ENCODE measurements around the gene ADAMTS6.
"Not testable (repeated sequence)": the region's sequence is repeated elsewhere in the genome, so short reads cannot be mapped to it uniquely, and the experiment has no call there.

The ADAMTS6 gene

DNA sequence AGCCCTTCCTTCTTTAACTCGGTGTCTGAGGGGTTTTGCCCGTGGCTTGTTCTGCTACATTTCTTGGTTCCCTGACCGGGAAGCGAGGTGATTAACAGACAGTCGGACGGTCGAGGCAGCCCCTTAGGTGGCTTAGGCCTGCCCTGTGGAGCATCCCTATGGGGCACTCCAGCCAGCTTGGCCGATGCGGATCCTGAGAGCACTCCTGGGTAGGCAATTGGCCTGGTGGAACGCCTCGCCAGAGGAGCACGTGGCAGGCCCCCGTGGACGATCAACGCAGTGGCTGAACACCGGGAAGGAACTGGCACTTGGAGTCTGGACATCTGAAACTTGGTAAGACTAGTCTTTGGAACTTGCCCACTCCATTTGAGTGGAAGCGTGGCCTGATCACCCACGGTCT is 307.5 kb downstream of the ADAMTS6 start:
- not testable (repeated sequence) for H2BK120ac ChIP-seq (ENCODE audit: insufficient read depth, low read length, poor library complexity); H2BK5ac ChIP-seq (ENCODE audit: low read depth, low read length, poor library complexity); H3K27me3 ChIP-seq (ENCODE audit: insufficient read depth, low read length); H3K14ac ChIP-seq (ENCODE audit: low read length); H3K23ac ChIP-seq (ENCODE audit: low read length); H3K27ac ChIP-seq (ENCODE audit: low read depth, low read length); H2AK5ac ChIP-seq (ENCODE audit: low read length); H3K79me2 ChIP-seq (ENCODE audit: control insufficient read depth, insufficient read depth, low read length, poor library complexity); H4K91ac ChIP-seq (ENCODE audit: low read depth, low read length); DNase-seq; H3K9me3 ChIP-seq (ENCODE audit: insufficient read depth, low read depth, low read length); H4K8ac ChIP-seq (ENCODE audit: low read depth, low read length); H3K4me1 ChIP-seq (ENCODE audit: control insufficient read depth in 1 of 2, insufficient read depth in 2 of 2, low read length in 2 of 2); H3K4ac ChIP-seq (ENCODE audit: low read depth, low read length); H2AFZ ChIP-seq (ENCODE audit: insufficient read depth, low read length, poor library complexity); H3K79me1 ChIP-seq (ENCODE audit: low read length); H3K4me3 ChIP-seq (ENCODE audit: low read depth, low read length); H4K12ac ChIP-seq (ENCODE audit: low read depth, low read length); H3K18ac ChIP-seq (ENCODE audit: low read length); H3K9ac ChIP-seq (ENCODE audit: low read length); H3K4me2 ChIP-seq (ENCODE audit: low read length)
- H2BK12ac ChIP-seq (ENCODE audit: low read length) = peak overlapping the region; percentile 24
- WGBS (ENCODE audit: extremely low coverage, insufficient coverage, insufficient read length) = no CpG with 5 or more reads among the region's 18 CpGs
- peaks cover 25 to 29% of the 10 kb centered on the region in 2 experiments for H3K36me3 ChIP-seq (ENCODE audit: control insufficient read depth in 1 of 2, insufficient read depth in 2 of 2, low read length in 2 of 2)

DNA sequence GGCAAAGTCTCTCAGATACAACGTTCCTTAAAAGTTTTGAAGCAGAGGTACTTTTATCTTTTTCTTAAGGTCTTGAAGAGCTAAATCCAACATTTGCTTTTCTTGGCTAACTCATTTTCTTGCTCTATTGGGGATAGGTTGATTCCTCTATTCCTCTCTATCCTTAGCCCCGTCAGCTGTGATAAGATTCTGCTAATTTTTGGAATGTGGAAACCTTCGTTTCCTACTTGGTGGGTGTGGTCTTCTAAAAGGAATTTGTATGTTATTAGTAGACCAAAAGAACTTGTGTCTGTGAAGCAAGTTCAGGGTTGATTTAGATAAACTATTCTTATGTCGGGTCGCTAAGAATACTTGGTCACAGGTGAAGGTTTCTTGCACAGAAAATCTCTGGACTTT is 308.6 kb downstream of the ADAMTS6 start:
- no peaks in the 10 kb centered on the region for H3K4me1 ChIP-seq (ENCODE audit: control insufficient read depth in 1 of 2, insufficient read depth in 2 of 2, low read length in 2 of 2)
- no peak overlapping the region for H2AK5ac ChIP-seq (ENCODE audit: low read length)
- H3K23ac ChIP-seq (ENCODE audit: low read length) = no peak overlapping the region
- no CpG with 5 or more reads among the region's 5 CpGs for WGBS (ENCODE audit: extremely low coverage, insufficient coverage, insufficient read length)
- no peak overlapping the region for H3K14ac ChIP-seq (ENCODE audit: low read length)
- no peak overlapping the region for H3K4ac ChIP-seq (ENCODE audit: low read depth, low read length)
- no peak overlapping the region for H4K8ac ChIP-seq (ENCODE audit: low read depth, low read length)
- no peak overlapping the region for H2BK5ac ChIP-seq (ENCODE audit: low read depth, low read length, poor library complexity)
- H2AFZ ChIP-seq (ENCODE audit: insufficient read depth, low read length, poor library complexity) = no peak overlapping the region
- no peak overlapping the region for H3K27ac ChIP-seq (ENCODE audit: low read depth, low read length)
- H3K79me2 ChIP-seq (ENCODE audit: control insufficient read depth, insufficient read depth, low read length, poor library complexity) = no peaks in the 10 kb centered on the region
- no peaks in the 10 kb centered on the region for H3K79me1 ChIP-seq (ENCODE audit: low read length)
- no peaks in the 10 kb centered on the region for H3K27me3 ChIP-seq (ENCODE audit: insufficient read depth, low read length)
- H3K9ac ChIP-seq (ENCODE audit: low read length) = no peak overlapping the region
- DNase-seq = no peak
- H4K12ac ChIP-seq (ENCODE audit: low read depth, low read length) = no peak overlapping the region
- H4K91ac ChIP-seq (ENCODE audit: low read depth, low read length) = no peak overlapping the region
- H3K36me3 ChIP-seq (ENCODE audit: control insufficient read depth in 1 of 2, insufficient read depth in 2 of 2, low read length in 2 of 2) = peaks cover 22 to 27% of the 10 kb centered on the region in 2 experiments
- H3K4me2 ChIP-seq (ENCODE audit: low read length) = no peak overlapping the region
- H2BK120ac ChIP-seq (ENCODE audit: insufficient read depth, low read length, poor library complexity) = no peak overlapping the region
- no peak overlapping the region for H3K4me3 ChIP-seq (ENCODE audit: low read depth, low read length)
- no peak overlapping the region for H3K18ac ChIP-seq (ENCODE audit: low read length)
- H3K9me3 ChIP-seq (ENCODE audit: insufficient read depth, low read depth, low read length) = peaks cover 3% of the 10 kb centered on the region
- no peak overlapping the region for H2BK12ac ChIP-seq (ENCODE audit: low read length)

DNA sequence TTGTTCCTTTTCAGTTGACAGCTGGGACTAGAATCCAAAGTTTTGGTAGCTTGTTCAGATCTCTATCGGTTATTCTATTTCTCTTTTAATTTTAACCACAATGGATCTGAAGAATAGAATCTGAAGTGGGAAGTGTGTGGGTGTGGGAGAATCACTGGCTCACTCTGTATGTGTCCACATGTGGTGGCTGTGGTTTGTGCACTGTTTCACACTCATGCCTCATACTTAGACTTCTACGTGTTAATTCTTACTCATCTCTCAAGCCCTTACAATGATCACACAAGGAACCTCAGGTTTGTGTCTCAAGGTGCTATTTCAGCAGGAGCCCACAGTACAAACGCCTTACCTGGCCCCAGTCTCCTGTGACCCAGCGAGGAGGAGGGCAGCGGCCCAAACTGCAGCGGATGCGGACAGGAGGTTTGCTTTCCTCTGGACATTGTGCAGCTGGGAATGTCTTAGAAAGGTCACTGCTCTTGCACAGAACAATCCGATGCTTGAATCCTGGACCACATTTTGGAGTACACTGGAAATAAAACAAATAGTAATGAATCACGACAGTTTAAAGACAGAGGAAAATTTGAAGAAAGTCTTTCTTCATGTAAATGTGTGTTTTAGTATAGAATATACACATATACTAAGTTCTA is 309.1 kb downstream of the ADAMTS6 start:
- Histone ChIP-seq H2BK120ac (ENCODE audit: insufficient read depth, low read length, poor library complexity) (no peak overlapping the region), H2BK5ac (ENCODE audit: low read depth, low read length, poor library complexity) (no peak overlapping the region), H3K79me1 (ENCODE audit: low read length) (no peaks in the 10 kb centered on the region), H4K12ac (ENCODE audit: low read depth, low read length) (no peak overlapping the region), H3K79me2 (ENCODE audit: control insufficient read depth, insufficient read depth, low read length, poor library complexity) (no peaks in the 10 kb centered on the region), H3K4ac (ENCODE audit: low read depth, low read length) (no peak overlapping the region), H3K4me3 (ENCODE audit: low read depth, low read length) (no peak overlapping the region), H3K4me1 (ENCODE audit: control insufficient read depth in 1 of 2, insufficient read depth in 2 of 2, low read length in 2 of 2) (no peaks in the 10 kb centered on the region), H3K14ac (ENCODE audit: low read length) (no peak overlapping the region), H3K23ac (ENCODE audit: low read length) (no peak overlapping the region), H2BK12ac (ENCODE audit: low read length) (no peak overlapping the region), H4K91ac (ENCODE audit: low read depth, low read length) (no peak overlapping the region), H3K9me3 (ENCODE audit: insufficient read depth, low read depth, low read length) (peaks cover 3% of the 10 kb centered on the region), H3K36me3 (ENCODE audit: control insufficient read depth in 1 of 2, insufficient read depth in 2 of 2, low read length in 2 of 2) (peaks cover 19 to 27% of the 10 kb centered on the region in 2 experiments), H3K18ac (ENCODE audit: low read length) (no peak overlapping the region), H3K27me3 (ENCODE audit: insufficient read depth, low read length) (no peaks in the 10 kb centered on the region), H3K9ac (ENCODE audit: low read length) (no peak overlapping the region), H4K8ac (ENCODE audit: low read depth, low read length) (no peak overlapping the region), H2AFZ (ENCODE audit: insufficient read depth, low read length, poor library complexity) (no peak overlapping the region), H3K4me2 (ENCODE audit: low read length) (no peak overlapping the region), H3K27ac (ENCODE audit: low read depth, low read length) (no peak overlapping the region), H2AK5ac (ENCODE audit: low read length) (no peak overlapping the region)
- no peak for DNase-seq
- WGBS (ENCODE audit: extremely low coverage, insufficient coverage, insufficient read length) = no CpG with 5 or more reads among the region's 9 CpGs

DNA sequence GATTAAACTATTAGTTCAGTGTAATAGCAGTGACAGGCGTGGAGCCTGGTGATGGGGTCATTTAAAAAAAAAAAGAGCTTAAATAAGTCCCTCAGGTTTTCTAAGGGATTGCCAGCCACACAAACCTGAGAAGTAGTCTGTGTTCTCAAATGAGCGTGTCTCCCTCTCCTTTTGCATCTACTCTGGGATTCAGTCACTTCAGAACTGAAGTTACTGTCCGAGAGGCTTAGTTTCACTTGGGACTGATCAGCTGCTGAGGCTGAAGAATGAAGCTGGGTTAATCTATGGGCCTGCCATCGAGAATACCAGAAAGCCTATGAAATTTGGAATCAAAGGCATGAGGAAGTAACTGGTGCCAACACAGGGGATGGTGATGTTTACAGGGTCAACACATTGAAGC is 310.1 kb downstream of the ADAMTS6 start:
- Histone ChIP-seq H3K27me3 (ENCODE audit: insufficient read depth, low read length) (no peaks in the 10 kb centered on the region), H2BK12ac (ENCODE audit: low read length) (no peak overlapping the region), H3K4ac (ENCODE audit: low read depth, low read length) (no peak overlapping the region), H3K79me2 (ENCODE audit: control insufficient read depth, insufficient read depth, low read length, poor library complexity) (no peaks in the 10 kb centered on the region), H3K14ac (ENCODE audit: low read length) (no peak overlapping the region), H3K27ac (ENCODE audit: low read depth, low read length) (no peak overlapping the region), H4K12ac (ENCODE audit: low read depth, low read length) (no peak overlapping the region), H3K79me1 (ENCODE audit: low read length) (no peaks in the 10 kb centered on the region), H3K9me3 (ENCODE audit: insufficient read depth, low read depth, low read length) (peaks cover 3% of the 10 kb centered on the region), H3K4me2 (ENCODE audit: low read length) (no peak overlapping the region), H3K23ac (ENCODE audit: low read length) (no peak overlapping the region), H3K4me1 (ENCODE audit: control insufficient read depth in 1 of 2, insufficient read depth in 2 of 2, low read length in 2 of 2) (no peaks in the 10 kb centered on the region), H3K9ac (ENCODE audit: low read length) (no peak overlapping the region), H3K4me3 (ENCODE audit: low read depth, low read length) (no peak overlapping the region), H3K36me3 (ENCODE audit: control insufficient read depth in 1 of 2, insufficient read depth in 2 of 2, low read length in 2 of 2) (peaks cover 19 to 27% of the 10 kb centered on the region in 2 experiments), H2AFZ (ENCODE audit: insufficient read depth, low read length, poor library complexity) (no peak overlapping the region), H3K18ac (ENCODE audit: low read length) (no peak overlapping the region), H4K8ac (ENCODE audit: low read depth, low read length) (no peak overlapping the region), H4K91ac (ENCODE audit: low read depth, low read length) (no peak overlapping the region), H2BK5ac (ENCODE audit: low read depth, low read length, poor library complexity) (no peak overlapping the region), H2AK5ac (ENCODE audit: low read length) (no peak overlapping the region), H2BK120ac (ENCODE audit: insufficient read depth, low read length, poor library complexity) (no peak overlapping the region)
- no peak for DNase-seq
- no CpG with 5 or more reads among the region's 4 CpGs for whole genome bisulfite sequencing (ENCODE audit: extremely low coverage, insufficient coverage, insufficient read length)
